Endothelial cell of umbilical vein (primary cell): ENCODE data around the gene USP40. TPM values are rescaled to one million over a fixed set of nuclear protein-coding genes. Genes with fewer than 3 reads are reported as not detected.

Source experiments
- BruUV-seq: library from RNA; stranded (reverse); fragments of 400-500 nt; replicated peaks from 2 replicates; lab custom pipeline; 2021; lab: Mats Ljungman, UMichigan
- CTCF ChIA-PET: fragments of 300-600, 350-600 bp; sonication (Branson Sonifier 250); formaldehyde crosslinking; loops from one replicate; lab custom pipeline; 2021; ENCODE audit warnings: antibody characterized with exemption, inconsistent platforms; lab: Charles Lee
- POLR2A ChIA-PET: fragments of 300-600, 350-600 bp; sonication (Branson Sonifier 250); formaldehyde crosslinking; loops from one replicate; lab custom pipeline; 2021; ENCODE audit warnings: antibody characterized with exemption, inconsistent platforms; lab: Charles Lee
- DNase-seq: peaks from one replicate; pipeline ENCODE4 v3.0.0-alpha.2; 2011; ENCODE audit warnings: low read depth, low spot score
- FAIRE-seq: peaks from 2 replicates; lab custom pipeline; 2011; peaks lifted over from hg19 to GRCh38; lab: Jason Lieb, UNC
- H2AFZ ChIP-seq: 2 replicates; pipeline ENCODE4 v1.6.0; 2012; ENCODE audit warnings: low read depth, low read length, control low read depth, inconsistent platforms
- H3K27ac ChIP-seq: 2 replicates; pipeline ENCODE4 v1.5.1; 2011; ENCODE audit warnings: low read depth, mild to moderate bottlenecking, control low read depth, low read length, moderate library complexity; ENCODE audit not compliant: insufficient read depth
- H3K27me3 ChIP-seq, 2 experiments: 2 replicates each; pipeline versions ENCODE4 v1.6.0 to v1.6.1; 2011; ENCODE audit warnings: low read length in 2 of 2, mixed read lengths in 1 of 2; ENCODE audit not compliant: control insufficient read depth in 2 of 2, insufficient read depth in 2 of 2
- H3K36me3 ChIP-seq, 2 experiments: 2 replicates in 1 of 2; 3 replicates in 1 of 2; pipeline ENCODE4 v1.5.1; 2011; ENCODE audit warnings: low read length in 2 of 2, mild to moderate bottlenecking in 1 of 2, moderate library complexity in 1 of 2; ENCODE audit not compliant: control insufficient read depth in 2 of 2, insufficient read depth in 2 of 2; ENCODE audit errors: extremely low read depth in 1 of 2
- H3K4me1 ChIP-seq: 3 replicates; pipeline ENCODE4 v1.5.1; 2011; ENCODE audit warnings: mild to moderate bottlenecking, low read length; ENCODE audit not compliant: control insufficient read depth, insufficient read depth; ENCODE audit errors: extremely low read depth
- H3K4me2 ChIP-seq: 2 replicates; pipeline ENCODE4 v1.6.1; 2011; ENCODE audit warnings: low read length, control low read depth, mixed read lengths; ENCODE audit not compliant: insufficient read depth
- H3K4me3 ChIP-seq, 3 experiments: fragments of 200-600 bp in 1 of 3; sonication (generic), shearing (Covaris generic) in 1 of 3; replicated peaks in 1 of 3; 2 replicates each; pipeline ENCODE4 v1.5.1; 2011 to 2016; ENCODE audit warnings: control low read depth in 3 of 3, low read length in 3 of 3, mild to moderate bottlenecking in 2 of 3, inconsistent platforms in 1 of 3, low read depth in 1 of 3, moderate library complexity in 1 of 3; ENCODE audit not compliant: insufficient read depth in 1 of 3
- H3K79me2 ChIP-seq: 2 replicates; pipeline ENCODE4 v1.6.0; 2012; ENCODE audit warnings: low read length, inconsistent platforms; ENCODE audit not compliant: control insufficient read depth, insufficient read depth
- H3K9ac ChIP-seq: replicated peaks from 2 replicates; pipeline ENCODE3; 2011; ENCODE audit warnings: low read length, control low read depth; ENCODE audit not compliant: insufficient read depth; ENCODE audit errors: extremely low read depth
- H3K9me1 ChIP-seq: replicated peaks from 3 replicates; pipeline ENCODE4 v1.6.0; 2011; ENCODE audit warnings: mild to moderate bottlenecking, low read length; ENCODE audit not compliant: control insufficient read depth, insufficient read depth; ENCODE audit errors: extremely low read depth
- H3K9me3 ChIP-seq: replicated peaks from 2 replicates; pipeline ENCODE4 v1.5.1; 2012; ENCODE audit warnings: low read length, inconsistent platforms; ENCODE audit not compliant: control insufficient read depth, insufficient read depth
- H4K20me1 ChIP-seq: replicated peaks from 2 replicates; pipeline ENCODE3; 2011; ENCODE audit warnings: mild to moderate bottlenecking, low read length; ENCODE audit not compliant: control insufficient read depth, insufficient read depth; ENCODE audit errors: extremely low read depth
- CTCF ChIP-seq, 2 donors: IDR thresholded peaks; 1 replicate in 1 of 2; 2 replicates in 1 of 2; pipeline ENCODE4 v1.5.1; 2011; ENCODE audit warnings: low read length in 2 of 2, mild to moderate bottlenecking in 2 of 2, moderate library complexity in 2 of 2, control low read depth in 1 of 2, inconsistent platforms in 1 of 2, low read depth in 1 of 2; ENCODE audit not compliant: insufficient read depth in 1 of 2; ENCODE audit errors: extremely low read depth in 1 of 2
- EZH2 ChIP-seq: IDR thresholded peaks from 2 replicates; pipeline ENCODE4 v1.6.1; 2012; ENCODE audit warnings: borderline replicate concordance, low read depth, mild to moderate bottlenecking, moderate library complexity, low read length, inconsistent platforms; ENCODE audit not compliant: severe bottlenecking
- FOS ChIP-seq: IDR thresholded peaks from 2 replicates; pipeline ENCODE4 v1.6.1; 2011; ENCODE audit warnings: mild to moderate bottlenecking, low read length, moderate library complexity, borderline replicate concordance; ENCODE audit not compliant: insufficient read depth
- GATA2 ChIP-seq: IDR thresholded peaks from 2 replicates; pipeline ENCODE4 v1.7.0; 2011; ENCODE audit warnings: low read depth, mild to moderate bottlenecking, moderate library complexity, mixed read lengths, low read length; ENCODE audit not compliant: insufficient read length, insufficient read depth
- JUN ChIP-seq: IDR thresholded peaks from 2 replicates; pipeline ENCODE4 v1.6.1; 2011; ENCODE audit warnings: borderline replicate concordance, low read depth; ENCODE audit not compliant: insufficient read length, insufficient read depth
- MAX ChIP-seq: IDR thresholded peaks from 2 replicates; pipeline ENCODE4 v1.6.1; 2011; ENCODE audit not compliant: insufficient read depth, insufficient read length
- MYC ChIP-seq: IDR thresholded peaks from one replicate; pipeline ENCODE4 v1.6.1; 2011; ENCODE audit warnings: mild to moderate bottlenecking, low read depth, low read length
- POLR2A ChIP-seq: IDR thresholded peaks from 2 replicates; pipeline ENCODE4 v1.6.1; 2012; ENCODE audit warnings: low read depth, mild to moderate bottlenecking, control low read depth, low read length
- POLR2AphosphoS5 ChIP-seq: IDR thresholded peaks from 2 replicates; pipeline ENCODE4 v1.6.1; 2012; ENCODE audit warnings: low read depth, mild to moderate bottlenecking, control low read depth, low read length, moderate library complexity; ENCODE audit not compliant: insufficient read depth
- dilution Hi-C: fragments of 300-500 bp; cut with MboI; formaldehyde crosslinking; loops from one replicate; pipeline ENCODE4 v1.15.0; 2019; ENCODE audit warnings: low sequenced_read_pairs; ENCODE audit not compliant: extremely low pct_ligation_motif_present
- intact Hi-C: fragments of 100-400 bp; cut with micrococcal nuclease; formaldehyde crosslinking; loops from one replicate; pipeline ENCODE4 v1.10.0; 2022
- polyA plus RNA-seq, 4 experiments: library from polyadenylated mRNA; depleted of rRNA in 3 of 4; stranded (reverse) in 3 of 4; unstranded in 1 of 4; fragments of >200 nt; gene quantifications; 2 replicates each; pipeline versions ENCODE4 v1.2.1 to v1.2.3, GENCODE V29; 2011 to 2012; ENCODE audit warnings: missing spikeins in 1 of 4
- total RNA-seq: library from RNA; stranded (reverse); gene quantifications from 2 replicates; pipeline ENCODE4 v1.2.3, GENCODE V29; 2021

The USP40 gene
- total and polyA plus RNA-seq, 2 donors (not counting 3 experiments of a cell fraction or from before 2014, with no cell fraction given) = 32.2 to 32.5 TPM

GRCh38 chr2:233464056-233464455 lies 102.5 kb downstream of the USP40 start:
- Histone ChIP-seq H3K4me3 (no peak overlapping the region), H3K9me1 (no peaks in the 10 kb centered on the region), H3K27ac (no peak overlapping the region), H3K36me3 (peaks cover 0 to 17% of the 10 kb centered on the region in 2 experiments), H3K79me2 (no peaks in the 10 kb centered on the region), H3K4me1 (no peaks in the 10 kb centered on the region), H2AFZ (no peak overlapping the region), H3K9me3 (no peaks in the 10 kb centered on the region), H3K27me3 (no peaks in the 10 kb centered on the region), H3K4me2 (no peak overlapping the region), H4K20me1 (no peaks in the 10 kb centered on the region), H3K9ac (no peak overlapping the region)
- POLR2A ChIA-PET = no interaction called here
- CTCF ChIA-PET = no interaction called here
- dilution Hi-C loops (no loop called here), intact Hi-C loops (no loop called here)
- no peak for FAIRE-seq
- no TSS peak for BruUV-seq
- no peak for DNase-seq
- TF ChIP-seq JUN (no peak), EZH2 (no peak), GATA2 (no peak), FOS (no peak), CTCF (IDR thresholded peaks at IDR 0.05; ENCODE audit: extremely low read depth in 1 of 2, insufficient read depth in 1 of 2, low read depth in 1 of 2, low read length in 2 of 2) (no peak), POLR2A (no peak), MYC (no peak), POLR2AphosphoS5 (no peak), MAX (no peak)
